Cardiac septum (tissue), 1 donor: ENCODE data around the gene C12orf56. TPM values are rescaled to one million over a fixed set of nuclear protein-coding genes. Genes with fewer than 3 reads are reported as not detected.

Source experiments
- DNase-seq: peaks from one replicate; pipeline ENCODE4 v3.0.0-alpha.2; 2020; ENCODE audit warnings: low spot score
- intact Hi-C: fragments of 100-400 bp; cut with DNase I; formaldehyde crosslinking; loops from one replicate; pipeline ENCODE4 v1.14.0; 2022
- long read RNA-seq: library from polyadenylated mRNA; unstranded; transcript quantifications from one replicate; pipeline ENCODE4 v2.0.0, GENCODE V29; 2021
- total RNA-seq: library from RNA; stranded (reverse); fragmentation: NEBNext Ultra II Directional; extraction: Animal tissue kit (Norgen Biotek cat#: 25700); gene quantifications from one replicate; pipeline ENCODE4 v1.2.1, GENCODE V29; 2021
- donor health status: DM: no; HTN: no; CAD: no.

Gene C12orf56
- not detected for total RNA-seq
- long read RNA-seq, result 0 reads

DNA sequence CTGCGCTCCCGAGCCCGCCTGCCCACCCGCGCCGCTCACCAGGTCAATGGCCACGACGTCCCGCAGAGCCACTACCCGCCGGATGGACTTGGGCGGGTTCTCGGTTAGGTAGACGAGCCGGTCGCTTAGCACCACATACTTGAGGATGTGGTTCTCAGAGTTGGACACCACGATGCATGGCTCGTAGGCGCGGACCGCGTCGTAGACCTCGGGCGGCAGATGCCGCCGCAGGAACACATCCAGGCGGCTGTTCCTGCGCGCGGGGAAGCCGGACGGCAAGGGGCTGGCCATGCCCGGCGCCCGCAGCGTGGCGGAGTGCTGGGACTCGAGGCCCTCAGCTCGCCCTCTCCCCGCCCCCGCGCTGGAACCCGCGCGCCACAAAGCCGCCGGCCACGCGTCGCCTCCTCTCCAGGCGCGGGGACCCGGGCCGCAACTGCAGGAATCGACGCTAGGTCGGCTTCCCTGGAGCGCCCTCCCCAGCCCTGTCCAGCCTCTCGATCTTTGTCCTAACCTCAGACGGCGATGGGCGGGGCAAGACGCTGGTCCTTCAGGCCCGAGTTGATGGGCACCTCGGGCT, at the start of gene C12orf56:
Gene C12orf56 (minus strand): TSS at position 484 of the 577 bp plus-strand sequence. CDS start 193 bp downstream, at position 291.
- intact Hi-C loops, result no loop called here
- no peak for DNase-seq

DNA sequence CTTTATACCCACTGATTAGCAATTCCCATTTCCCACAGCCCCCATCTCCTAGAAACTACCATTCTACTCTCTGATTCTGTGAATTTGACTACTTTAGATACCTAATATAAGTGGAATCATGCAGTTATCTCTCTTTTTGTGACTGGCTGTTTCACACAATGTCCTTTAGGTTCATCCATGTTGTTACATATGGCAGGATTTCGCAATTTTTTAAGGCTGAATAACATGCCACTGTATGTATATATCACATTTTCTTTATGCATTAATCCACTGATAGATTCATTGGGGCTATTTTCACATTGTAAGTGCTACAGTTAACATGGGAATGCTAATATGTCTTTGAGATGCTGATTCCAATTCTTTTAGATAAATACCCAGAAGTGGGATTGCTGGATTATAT, 49.5 kb upstream of the C12orf56 start:
- intact Hi-C loops, result no loop called here
- DNase-seq, result no peak

GRCh38 chr12:64433915-64434314, 43.4 kb upstream of the C12orf56 start:
- no peak for DNase-seq
- intact Hi-C loops, result no loop called here

DNA sequence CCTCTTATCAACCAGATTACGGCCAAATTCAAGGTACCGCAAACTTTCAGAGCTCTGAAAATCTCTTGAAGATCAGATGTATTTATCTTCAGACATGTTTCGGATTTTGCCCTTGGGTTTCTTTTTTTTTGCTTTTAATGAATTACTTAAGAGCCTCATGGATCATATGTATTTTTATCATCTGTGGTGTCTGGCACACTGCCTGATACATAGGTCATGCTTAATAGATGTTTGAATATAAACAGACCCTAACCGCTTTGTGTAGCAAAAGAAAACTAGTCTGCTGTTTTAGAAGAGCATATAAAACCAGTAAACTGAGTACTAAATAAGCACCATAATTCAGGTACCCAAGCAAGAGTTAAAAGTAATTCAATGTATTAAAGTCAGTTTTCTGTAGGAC, 41.2 kb upstream of the C12orf56 start:
- no peak for DNase-seq
- intact Hi-C loops, result no loop called here

DNA sequence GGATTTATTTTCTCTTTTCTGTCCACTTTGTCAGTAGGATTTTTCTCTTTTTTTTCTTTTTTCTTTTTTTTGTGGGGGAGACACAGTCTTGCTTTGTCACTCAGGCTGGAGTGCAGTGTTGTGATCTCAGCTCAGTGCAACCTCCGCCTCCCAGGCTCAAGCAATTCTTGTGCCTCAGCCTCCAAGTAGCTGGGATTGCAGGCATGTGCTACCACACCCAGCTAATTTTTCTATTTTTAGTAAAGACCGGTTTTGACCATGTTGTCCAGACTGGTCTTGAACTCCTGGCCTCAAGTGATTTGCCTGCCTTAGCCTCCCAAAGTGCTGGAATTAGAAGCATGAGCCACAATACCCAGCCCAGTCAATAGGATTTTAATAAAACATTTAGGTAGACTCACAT, 40.3 kb upstream of the C12orf56 start:
- intact Hi-C loops, result no loop called here
- DNase-seq, result no peak

DNA sequence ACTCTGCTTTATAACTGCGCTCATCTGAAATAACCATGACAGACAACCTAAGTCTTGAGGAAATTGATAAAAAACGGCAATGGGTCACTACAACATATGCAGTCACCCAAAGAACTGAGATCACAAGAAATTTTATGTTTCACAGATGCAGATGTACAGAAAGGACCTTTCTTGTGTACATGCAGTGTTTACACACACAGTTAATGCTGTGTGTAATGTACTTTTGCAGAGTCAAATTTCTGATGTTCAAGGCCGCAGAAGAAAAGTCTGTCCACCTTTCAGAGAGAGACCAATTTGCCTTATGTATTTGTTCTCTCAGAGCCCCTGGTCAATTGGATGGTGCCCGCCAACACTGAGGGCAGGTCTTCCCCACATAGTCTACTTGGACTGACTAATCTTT, 38.4 kb upstream of the C12orf56 start:
- DNase-seq, result no peak
- intact Hi-C loops, result no loop called here

- intact Hi-C loops, result no loop called here
- no peak for DNase-seq
Observed at GRCh38 chr12:64427988-64428387, 37.4 kb upstream of the C12orf56 start.

DNA sequence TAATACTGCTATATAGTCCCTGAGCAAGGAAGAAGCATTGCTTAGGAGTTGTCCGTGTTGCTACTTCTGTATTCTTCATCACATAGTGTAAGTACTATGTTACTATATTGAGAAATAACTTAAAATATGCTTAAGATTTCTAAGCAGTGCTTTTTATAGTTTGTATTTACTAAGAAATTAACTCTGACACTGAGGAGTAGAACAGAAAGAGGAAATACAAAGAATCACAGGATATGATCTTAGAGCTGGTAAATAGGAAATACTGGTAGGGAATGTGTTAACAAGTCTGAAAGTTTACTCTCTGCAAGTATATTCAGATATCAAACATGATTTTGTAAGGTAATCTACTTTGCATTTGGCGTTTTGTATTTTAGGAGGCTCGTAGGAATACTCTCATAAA, 29.1 kb upstream of the C12orf56 start:
- no peak for DNase-seq
- intact Hi-C loops, result no loop called here

DNA sequence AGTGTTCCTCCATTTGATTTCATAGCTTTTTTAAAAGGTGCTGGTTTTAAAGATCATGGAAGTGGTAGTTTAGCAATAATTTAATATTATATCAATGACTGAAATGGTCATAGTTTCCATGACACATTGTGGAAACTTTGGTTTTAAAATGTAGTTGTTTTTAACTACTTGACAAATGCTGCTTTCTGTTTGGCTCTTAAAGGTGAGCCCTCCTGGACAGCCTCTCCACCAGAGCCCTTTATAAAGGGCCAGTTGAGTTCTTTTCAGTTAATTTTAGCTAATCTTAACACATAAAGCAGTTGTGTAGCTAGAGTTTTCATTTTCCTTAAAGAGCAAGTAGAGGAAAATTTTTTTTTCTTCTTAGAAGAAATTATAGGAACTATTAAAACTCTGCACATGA, 27.7 kb upstream of the C12orf56 start:
- DNase-seq, result no peak
- intact Hi-C loops, result no loop called here

DNA sequence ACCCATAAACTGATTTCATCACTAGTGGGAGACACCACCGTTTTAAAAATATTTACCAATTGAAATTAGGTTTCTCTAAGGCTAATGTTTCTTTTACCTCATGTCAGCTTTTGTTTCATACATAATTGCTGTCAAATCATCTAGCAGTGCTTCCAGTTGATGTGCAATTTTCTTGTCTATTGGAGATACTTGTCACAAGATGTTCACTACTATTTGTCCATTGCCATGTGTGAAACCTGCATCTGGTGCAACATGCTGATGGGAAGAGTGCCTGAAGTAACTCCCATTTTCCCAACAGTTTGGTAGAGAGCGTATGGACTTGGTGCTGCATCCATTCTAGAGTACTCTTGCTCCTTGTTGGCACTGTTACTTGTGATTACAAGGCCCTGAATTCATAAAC, 23.3 kb upstream of the C12orf56 start:
- DNase-seq, result no peak
- intact Hi-C loops, result no loop called here

- intact Hi-C loops, result no loop called here
- no peak for DNase-seq
Observed at GRCh38 chr12:64412459-64412858, 21.9 kb upstream of the C12orf56 start.

GRCh38 chr12:64411427-64411826, 20.9 kb upstream of the C12orf56 start:
- DNase-seq, result no peak
- intact Hi-C loops, result no loop called here

DNA sequence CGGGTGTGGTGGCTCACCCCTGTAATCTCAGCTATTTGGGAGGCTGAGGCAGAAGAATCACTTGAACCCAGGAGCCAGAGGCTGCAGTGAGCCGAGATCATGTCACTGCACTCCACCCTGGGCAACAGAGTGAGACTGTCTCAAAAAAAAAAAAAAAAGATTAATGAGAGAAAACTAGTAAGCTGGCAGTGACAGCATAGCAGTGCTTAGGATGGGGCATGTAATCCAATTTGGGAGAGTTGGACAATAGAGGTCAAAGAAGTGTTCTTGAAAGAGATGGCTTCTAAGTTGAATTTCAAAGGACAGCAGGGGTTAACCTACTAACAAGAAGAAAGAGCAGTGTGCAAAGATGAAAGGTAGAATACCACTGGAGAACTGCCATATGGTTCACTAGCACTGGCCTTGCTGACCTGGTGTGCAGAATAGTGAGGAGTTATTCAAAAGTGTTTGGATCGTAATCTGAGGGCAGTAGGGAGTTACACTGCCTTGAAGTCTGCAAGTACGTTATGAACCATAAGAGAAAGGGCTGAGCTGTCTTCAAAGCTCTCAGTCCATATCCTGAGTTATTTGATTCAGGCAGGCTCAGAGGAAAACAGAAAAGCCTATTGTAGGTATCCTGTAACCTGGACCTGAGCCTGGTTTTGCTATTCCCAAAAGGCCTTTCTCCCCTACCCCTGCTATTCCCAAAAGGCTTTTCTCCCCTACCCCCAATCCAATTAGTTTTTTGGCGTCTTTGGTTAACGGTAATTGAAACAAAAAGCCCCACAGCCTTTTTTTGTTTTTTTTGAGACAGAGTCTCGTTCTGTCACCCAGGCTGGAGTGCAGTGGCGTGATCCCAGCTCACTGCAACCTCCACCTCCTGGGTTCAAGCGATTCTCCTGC, 17.0 kb upstream of the C12orf56 start:
- DNase-seq, result no peak
- intact Hi-C loops, result loop anchor here (10.0 kb wide), 1 partner anchor 757 kb away; the partner anchor contains the start of gene LEMD3

DNA sequence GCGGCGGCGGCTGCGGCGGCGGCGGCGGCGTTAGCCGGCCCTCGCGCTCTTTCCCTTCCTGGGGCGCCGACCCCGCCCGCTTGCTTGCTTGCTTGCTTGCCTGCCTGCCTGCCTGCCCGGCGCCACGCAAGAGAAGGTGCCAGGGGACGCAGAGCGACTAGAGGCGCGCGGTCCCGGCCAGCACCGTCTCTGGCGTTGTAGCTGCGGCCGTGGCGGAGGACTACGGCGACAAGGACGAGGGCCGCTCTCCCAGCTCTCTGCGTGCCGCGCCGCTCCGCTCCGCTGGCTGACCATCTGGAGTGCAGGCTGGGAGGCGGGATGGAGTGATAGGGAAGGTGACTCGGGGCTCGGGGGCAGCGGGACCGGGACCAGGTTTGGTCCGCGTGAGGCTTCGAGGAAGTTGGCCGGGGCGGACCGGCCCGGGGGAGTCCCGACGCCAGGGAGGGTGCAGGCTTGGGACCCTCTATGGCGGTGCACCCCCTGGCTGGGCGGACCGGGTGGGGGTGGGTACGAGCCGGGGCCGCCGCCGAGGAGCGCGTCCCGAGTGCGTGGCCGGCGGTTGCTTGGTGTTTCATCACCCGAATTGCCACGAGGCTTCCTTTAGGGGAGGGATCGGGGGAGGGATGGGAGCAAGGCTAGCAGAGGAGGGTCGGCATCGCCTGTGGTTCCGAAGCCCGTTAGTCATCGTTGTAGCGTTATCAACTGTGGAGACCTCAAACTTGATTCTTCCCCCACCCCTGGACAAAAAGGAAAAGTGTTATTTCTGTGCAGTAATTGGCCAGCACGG, 14.1 kb upstream of the C12orf56 start:
- intact Hi-C loops, result loop anchor here (2.0 to 10.0 kb wide), 2 partner anchors 48 to 760 kb away; partner anchors contain the start of genes LEMD3 and TBK1
- DNase-seq, result peak; percentile 81

DNA sequence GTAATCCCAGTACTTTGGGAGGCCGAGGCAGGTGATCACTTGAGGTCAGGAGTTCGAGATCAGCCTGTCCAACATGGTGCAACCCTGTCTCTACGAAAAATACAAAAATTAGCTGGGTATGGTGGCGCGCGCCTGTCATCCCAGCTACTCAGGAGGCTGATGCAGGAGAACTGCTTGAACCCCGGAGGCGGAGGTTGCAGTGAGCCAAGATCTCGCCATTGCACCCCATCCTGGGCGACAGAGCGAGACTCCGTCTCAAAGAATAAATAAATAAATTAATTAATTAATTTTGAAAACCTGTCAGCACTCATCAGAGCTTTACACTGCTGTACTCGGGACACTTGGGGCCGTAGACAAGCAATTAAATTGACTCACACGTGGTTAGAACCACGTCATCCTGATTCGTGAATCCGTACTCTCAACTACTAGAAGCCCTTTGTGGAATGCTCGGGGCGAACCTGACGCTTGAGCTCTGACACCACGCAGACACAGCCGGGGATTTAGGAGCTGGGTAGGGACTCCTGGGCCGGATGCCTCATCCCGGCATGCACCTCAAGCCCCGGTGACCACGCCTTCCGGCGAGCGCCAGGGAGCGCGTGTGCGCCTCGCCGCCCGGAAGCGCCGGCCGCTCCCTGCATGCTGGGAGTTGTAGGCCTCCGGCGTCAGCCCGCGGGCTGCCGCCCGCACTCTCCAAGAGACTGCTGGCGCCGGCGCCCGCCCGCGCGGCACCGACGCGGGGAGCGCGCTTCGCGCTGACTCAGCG, 13.3 kb upstream of the C12orf56 start, which contains the start of gene XPOT:
Gene XPOT (plus strand): TSS at position 686 of the 763 bp plus-strand sequence. CDS start 5,644 bp downstream, outside the sequence.
- intact Hi-C loops, result loop anchor here (2.0 to 10.0 kb wide), 2 partner anchors 49 to 761 kb away; partner anchors contain the start of genes LEMD3 and TBK1
- peak; percentile 97 for DNase-seq

DNA sequence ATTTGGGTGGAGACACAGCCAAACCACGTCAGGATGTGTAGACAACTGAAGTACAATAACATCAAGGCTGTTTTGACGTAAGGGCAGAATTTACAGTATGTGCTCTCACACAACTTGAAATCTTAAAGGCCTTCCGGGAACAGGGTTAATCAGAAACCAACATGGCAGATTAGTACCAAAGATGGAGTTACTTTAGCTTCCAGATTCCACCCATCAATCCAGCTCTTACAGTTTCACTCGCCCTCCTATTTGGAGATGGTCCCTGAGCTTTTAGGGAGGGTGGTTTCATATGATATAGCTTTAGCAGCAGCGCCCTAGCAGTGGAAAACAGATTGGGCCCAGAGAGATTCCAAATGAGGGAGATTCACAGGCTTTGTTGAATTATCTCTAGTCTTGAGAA, 11.6 kb upstream of the C12orf56 start:
- intact Hi-C loops, result loop anchor here (10.0 kb wide), 1 partner anchor 763 kb away; the partner anchor contains the start of gene LEMD3
- no peak for DNase-seq

DNA sequence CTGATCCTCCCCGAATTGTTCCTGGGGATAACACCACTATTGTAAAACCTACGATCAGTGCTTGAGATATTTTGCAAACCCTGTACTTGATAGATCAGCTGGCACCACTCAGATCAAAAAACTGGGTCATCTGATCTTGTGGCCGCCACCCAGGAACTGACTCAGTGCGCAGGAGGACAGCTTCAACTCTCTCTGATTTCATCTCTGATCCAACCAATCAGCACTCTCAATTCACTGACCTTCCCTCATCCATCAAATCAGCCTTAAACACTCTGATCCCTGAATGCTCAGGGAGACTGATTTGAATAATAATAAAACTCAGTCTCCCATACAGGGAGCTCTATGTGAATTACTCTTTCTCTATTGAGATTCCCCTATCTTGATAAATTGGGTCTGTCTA, 9.5 kb upstream of the C12orf56 start:
- intact Hi-C loops, result loop anchor here (10.0 kb wide), 1 partner anchor 765 kb away; the partner anchor contains the start of gene LEMD3
- DNase-seq, result no peak

GRCh38 chr12:64395739-64396138, 5.2 kb upstream of the C12orf56 start:
- intact Hi-C loops, result no loop called here
- DNase-seq, result no peak

DNA sequence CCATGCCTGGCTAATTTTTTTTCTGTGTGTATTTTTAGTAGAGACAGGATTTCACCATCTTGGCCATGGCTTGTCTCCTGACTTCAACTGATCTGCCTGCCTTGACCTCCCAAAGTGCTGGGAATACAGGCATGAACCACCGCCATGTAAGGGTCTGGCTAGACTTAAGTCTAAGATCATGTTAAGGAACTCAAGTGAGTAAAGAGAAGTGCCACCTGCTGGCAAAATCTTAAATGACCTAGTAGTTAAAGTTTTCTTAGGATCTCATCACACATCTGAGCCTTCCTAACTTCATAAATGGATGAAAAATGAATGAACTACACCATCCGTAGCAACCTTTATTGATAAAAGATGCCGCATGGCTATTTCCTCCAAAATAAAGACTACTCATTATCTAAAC, 1.7 kb upstream of the C12orf56 start:
- no peak for DNase-seq
- intact Hi-C loops, result no loop called here
